ENCODE data around the gene HIF3A.

DNA sequence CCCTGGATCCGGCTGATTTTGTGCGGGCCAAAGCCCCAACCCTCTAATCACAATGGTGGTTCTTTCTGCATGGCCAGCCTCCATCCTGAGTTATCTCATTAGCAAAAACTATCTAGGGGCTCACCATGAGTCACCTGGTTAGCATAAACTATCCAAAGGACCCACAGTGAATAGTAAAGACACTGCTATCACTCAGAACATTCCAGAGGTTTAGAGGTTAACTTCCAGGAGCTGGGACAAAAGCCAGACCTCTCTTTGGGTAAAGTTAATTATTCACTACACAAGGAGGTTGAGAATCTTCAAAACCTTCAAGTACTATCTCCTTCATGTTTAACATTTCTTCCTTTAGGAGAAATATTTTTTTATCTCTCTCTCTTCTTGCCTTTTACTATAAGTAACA lies 31.2 kb downstream of the HIF3A start:
- TF ChIP-seq POLR2A (IDR thresholded peaks at IDR 0.05), result no peak
- TF ChIP-seq, protein P1, sequence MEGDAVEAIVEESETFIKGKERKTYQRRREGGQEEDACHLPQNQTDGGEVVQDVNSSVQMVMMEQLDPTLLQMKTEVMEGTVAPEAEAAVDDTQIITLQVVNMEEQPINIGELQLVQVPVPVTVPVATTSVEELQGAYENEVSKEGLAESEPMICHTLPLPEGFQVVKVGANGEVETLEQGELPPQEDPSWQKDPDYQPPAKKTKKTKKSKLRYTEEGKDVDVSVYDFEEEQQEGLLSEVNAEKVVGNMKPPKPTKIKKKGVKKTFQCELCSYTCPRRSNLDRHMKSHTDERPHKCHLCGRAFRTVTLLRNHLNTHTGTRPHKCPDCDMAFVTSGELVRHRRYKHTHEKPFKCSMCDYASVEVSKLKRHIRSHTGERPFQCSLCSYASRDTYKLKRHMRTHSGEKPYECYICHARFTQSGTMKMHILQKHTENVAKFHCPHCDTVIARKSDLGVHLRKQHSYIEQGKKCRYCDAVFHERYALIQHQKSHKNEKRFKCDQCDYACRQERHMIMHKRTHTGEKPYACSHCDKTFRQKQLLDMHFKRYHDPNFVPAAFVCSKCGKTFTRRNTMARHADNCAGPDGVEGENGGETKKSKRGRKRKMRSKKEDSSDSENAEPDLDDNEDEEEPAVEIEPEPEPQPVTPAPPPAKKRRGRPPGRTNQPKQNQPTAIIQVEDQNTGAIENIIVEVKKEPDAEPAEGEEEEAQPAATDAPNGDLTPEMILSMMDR (IDR thresholded peaks at IDR 0.05), result no peak
